DMS153 (cell line): Measurements from ENCODE around the gene CDH22.
A peak's percentile ranks its signal among the peaks of the same experiment; 100 is the strongest.

Source experiments
- DNase-seq: peaks from one replicate; lab custom pipeline; 2025; lab: John Stamatoyannopoulos, UW

Gene CDH22

DNA sequence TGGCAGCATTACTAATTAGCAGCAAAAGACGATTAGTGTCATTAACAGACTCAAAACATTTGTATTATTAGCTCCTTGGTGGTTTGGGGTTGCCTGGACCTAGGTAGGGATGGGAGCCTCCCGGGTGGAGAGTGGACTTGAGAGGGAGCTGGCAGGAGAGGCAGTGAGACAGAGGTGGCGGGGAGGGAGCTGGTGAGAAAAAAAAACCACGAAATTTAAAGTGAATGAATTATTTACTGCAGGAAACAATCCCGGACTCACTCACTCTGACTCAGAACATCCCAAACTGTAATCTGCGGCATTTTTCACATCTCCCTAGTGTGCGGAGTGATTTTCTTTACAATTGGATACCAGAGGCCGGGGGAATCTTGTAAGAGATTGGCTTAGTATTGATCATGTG, 14.3 kb upstream of the CDH22 start:
- no peak for DNase-seq

DNA sequence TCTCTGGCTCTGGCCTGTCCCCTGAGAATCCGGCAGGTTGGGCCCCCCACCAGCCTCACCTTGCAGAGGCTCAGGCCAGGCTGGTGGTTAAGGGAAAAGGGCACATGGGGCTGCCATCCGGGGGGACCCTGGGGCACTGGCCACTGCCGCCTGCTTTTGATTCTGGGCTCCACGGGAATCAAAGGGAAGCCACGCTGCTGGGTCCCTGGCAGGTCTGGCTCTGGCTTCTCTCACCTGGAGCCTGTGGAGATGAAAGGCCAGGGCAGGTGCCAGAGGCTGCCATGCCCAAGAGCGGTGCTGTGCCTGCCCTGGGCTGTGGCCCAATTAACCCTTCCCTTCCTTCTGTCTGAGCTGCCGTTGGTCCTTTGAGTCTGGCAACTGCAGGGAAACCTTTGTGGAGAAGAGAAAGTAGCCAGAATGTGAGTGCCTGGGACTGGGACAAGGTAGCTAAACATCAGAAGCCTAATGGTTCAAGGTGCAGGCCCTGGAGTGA, 9.4 kb upstream of the CDH22 start:
- peak; percentile 35 for DNase-seq

DNA sequence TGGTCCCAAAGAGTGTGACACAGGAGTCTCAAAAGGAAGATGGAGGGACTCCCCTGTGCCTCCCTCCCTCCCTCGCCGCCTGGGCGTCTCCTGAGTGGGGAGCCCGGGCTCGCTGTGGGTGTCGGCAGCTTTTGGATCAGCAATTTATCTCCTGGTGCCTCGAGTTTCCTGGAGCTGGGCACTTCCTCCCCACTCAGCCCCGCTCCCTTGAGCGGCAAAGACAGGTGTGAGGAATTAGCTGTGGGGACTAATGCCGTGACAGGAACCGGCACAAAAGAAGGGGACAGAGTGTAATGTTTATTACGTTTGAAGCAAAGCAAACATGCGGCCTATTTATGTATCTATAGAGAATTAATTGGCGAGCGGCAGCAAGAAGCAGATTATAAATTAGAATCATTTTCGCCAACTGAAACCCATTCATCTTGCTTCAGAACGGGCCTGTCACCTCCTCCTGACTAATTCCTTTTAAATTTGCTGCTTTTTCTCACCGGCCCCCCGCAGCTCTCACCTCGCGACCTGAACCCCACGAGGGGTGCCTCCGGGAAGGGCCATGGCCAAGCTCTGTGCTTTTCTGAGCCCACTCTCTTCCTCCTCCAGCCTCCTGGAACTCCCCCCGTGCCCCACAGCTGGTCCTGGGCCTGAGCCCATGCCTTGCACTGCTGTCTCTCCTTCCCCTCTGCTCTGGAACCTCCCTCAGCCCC, 8.8 kb upstream of the CDH22 start:
- peak; percentile 33 for DNase-seq

DNA sequence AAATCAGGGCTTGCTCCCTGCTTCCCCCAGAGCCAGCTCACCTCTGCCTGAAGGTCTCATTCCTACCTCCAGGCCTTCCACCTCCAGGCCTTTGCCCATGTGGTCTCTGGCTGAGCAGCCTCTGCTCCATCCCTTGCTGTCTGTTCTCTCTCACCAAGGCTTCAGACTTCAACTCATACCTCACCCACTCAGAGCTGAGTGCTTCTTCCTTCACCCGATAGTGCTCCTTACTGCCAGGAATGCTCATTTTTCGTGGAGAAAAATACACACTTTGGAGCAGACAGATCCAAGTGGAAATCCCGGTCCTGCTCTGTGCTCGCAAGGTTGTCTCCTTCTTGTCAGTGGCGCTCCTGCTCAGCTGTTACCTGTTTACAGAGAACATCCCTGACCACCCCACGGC, 7.0 kb upstream of the CDH22 start:
- no peak for DNase-seq

DNA sequence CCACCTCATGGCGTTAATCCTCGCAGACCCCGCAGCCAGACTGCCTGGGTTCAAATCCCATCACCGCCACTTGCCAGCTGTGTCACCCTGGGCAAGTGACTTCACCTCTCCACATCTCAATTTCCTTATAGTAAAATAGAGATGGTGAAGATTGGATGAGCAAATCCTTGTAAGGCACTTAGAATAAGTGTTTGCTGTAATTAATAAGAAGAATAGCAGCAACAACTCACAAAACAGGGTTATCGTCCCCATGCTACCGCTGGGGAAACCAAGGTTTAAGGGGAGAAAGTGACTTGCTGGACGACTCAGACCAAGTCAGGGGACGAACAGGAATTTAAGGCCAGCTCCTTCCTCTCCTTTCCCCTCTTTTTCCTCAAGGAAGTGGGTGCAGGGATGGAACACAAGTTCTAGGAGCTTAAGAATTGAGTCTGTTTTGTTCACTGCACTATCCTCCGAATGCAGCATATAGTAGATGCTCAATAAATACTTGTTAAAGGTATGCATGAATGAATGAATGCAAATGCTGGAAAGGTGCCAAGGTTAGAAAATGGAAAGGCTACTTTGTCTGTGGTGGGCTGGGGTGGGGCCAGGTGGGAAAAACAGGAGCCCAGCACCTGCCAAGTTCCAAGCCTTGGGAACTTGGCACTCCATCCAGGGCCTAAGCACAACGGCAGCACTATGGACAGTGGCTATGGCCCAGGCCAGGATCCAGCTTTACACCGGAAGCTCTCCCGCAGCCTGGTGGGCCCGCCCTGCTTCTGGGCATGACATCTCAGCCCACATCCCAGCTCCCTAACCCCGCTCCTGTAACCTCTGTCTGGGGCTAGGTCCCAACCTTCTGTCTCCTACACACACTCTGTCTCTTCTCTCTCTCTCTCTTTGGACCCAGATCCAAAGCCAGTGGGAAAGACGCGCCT, 4.9 kb upstream of the CDH22 start:
- DNase-seq = no peak

DNA sequence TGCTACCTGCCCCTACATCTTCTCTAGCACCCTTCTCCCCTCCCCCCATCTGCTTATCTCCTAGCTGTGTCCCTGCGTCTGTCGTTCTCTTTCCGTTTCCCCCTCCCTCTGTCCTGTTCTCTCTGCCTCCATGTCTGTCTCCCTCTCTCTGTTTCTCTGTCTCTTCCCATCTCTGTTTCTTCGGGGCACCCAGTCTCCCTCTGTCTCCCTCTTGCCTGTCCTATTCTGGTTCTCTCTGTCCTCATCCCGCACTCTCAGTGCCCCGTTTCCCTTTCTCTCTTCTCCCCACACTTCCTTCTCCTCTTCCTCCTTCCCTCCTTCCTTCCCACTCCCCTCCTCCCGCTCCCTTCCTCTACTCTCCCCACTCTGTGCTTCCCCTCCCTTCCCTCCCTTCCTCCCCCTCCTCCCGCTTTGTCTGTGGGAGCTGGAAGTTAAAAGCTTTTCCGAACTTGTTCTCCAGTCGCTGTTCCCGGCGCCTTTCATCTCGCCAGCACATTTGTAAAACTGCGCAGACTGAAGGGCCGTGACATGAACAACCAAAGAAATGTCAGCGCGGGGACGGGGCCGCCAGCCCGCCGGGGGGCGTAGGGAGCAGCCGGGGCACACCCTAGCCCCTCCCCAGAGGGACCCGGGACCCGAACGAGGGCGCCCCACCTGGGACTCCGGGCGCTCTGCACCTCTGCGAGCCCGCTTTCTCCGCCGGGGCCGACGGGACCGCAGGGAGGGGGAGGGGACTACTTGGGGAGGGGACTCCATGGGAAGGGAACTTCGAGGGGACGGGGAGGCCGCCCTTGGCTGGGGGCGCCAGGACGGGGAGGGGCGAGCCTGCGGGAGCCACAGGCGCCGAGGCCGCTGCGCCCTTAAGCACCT, 4.0 kb upstream of the CDH22 start:
- DNase-seq = no peak

DNA sequence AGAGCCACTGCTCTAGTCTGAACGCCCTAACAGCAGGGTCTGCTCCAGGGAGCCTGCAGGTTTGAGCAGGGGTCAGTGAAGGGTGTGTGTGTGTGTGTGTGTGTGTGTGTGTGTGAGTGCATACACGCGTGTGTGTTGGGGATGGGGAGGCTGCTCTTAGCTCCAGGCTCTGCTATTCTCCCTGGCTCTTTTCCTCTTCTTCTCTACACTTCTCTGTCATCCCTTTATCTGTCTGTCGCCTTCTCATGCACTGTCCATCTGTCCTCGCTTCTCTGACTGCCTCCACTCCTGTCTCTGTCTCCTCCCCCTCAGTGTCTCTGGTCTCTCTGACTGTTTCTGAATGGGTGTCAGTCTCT, 3.4 kb upstream of the CDH22 start:
- no peak for DNase-seq

DNA sequence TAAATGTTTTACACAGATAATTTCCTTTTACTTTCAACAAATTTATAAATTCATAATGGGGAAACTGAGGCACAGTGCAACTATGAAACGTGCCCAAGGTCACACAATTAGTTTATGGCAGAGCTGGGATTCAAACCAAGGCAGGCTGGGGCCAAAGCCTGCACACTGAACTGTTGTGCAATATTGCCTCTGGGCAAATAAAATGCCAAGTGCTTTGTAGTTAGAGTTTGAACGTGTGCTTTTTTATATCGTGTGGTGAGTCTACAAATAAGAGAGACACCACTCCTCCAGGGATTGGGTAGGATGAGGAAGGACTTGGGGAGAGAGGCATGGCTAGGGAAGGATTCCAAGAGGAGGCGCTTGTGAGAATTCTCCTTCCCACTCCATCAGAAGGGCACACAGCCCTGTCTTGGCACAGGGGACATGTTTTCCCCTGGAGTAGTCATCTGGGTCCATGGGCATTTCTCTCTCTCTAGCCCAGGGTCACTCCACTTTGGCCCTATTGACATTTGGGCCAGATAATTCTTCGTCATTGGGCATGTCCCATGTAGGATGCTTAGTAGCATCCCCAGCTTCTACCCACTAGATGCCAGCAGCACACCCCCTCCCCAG, 2.8 kb upstream of the CDH22 start:
- peak; percentile 46 for DNase-seq

DNA sequence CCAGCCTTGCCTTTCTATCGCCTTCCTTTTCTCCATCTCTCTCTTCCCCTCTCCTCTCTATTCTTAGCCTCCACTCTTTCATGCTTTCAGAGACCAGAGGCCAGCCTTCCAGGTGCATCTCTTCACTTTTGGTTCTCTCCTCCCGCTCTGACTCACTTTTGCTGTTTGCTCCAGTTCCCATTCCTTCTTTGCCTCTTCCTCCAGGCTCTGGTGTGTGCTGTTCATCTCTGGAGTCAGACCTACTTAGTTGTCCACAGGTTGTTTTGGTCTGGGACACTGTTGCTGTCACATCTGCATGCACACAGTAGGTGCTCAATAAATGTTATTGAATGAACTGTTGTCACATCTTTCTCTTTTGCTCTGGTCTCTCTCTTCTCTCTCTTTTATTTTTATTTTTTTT, 1.6 kb upstream of the CDH22 start:
- no peak for DNase-seq

DNA sequence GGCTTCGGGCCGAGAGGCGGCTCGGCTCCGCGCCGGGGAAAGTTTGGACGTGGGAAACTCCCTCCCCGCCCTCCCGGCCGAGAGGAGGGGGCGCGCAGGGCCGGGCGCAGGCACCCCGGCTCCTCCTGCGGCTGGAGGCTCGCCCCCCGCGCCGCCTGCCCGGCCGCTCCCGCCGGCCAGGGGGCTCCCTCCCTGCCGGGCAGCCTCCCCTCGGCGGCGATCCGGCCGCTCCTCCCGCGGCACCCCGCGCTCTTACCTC, 370 bp downstream of the CDH22 start:
- no peak for DNase-seq

DNA sequence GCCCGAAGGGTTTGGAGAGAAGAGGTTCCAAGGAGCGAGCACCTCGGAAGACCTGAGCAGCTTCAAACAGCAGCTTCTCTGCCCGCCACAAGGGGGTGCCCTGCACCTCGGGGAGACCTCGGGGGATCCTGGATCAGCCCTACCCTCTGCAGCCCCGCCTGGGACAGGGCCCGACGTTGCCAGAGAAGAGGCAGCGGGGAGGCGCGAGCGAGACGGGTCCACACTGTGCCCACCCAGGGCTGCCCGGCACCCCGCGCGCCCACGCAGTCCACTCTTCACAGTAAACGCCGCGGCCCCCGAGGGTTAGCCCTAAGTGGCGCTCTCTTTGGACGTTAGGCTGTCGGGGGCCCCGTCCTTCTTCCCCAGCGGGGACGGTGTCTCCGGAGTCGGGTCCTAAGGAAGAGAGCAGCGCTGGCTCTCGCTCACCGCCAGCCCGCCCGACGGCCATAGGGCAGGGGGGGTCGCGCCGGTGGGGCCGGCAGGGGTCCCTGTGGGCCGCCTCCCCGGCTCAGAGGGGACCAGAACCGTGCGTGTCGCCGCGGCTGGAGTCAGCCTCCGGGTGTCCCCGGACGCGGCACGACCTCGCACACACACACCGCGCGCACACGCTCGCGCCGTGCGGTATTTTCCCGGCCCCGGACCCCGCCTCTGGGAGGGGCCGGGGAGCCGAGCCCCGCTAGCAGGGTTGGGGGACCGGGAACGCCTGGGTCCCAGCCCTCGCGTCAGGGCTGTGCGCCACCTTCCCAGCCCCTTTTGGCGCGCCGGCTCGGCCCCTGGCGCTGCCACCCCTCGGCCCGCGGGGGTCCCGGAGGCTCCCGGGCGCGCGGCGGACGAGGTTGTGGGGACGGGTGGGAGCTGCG, 929 bp downstream of the CDH22 start:
- DNase-seq = peak; percentile 21

DNA sequence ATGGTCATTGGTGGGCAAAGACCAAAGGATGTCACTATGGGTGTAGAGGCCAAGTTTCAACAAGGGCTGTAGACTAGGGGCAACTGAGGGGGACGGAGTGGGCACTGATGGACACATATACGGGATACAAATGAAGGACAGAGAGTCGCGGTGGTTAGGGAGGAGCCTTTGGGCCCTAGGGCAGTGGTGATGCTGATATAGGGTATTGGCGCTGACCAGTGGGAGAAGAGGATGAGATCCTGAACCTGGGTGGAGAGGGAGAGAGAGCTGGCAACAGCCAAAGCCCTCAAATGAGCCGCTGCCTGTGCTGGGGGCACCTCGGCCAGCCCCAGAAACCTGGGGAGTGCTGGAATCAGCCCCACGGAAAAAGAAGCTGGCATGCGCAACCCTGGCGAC, 1.6 kb downstream of the CDH22 start:
- DNase-seq = no peak

DNA sequence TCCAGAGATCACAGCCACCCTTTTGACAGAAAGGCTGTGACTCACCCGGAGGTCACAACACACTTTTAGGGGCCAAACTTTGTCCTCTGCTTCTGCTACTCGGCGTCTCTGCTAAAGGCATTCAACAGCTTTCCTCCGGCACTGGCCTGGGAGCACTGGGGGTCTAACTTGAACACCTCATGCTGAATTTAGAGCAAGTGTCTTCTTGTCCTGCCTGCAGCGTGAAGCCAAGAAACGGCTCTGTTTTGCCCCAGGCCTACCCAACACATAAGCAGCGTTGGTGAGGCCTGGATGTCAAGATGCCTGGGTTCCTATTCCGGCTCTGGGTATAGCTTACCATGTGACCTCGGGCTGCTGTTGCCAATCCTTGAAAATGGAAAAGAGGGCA, 2.3 kb downstream of the CDH22 start:
- DNase-seq = no peak

DNA sequence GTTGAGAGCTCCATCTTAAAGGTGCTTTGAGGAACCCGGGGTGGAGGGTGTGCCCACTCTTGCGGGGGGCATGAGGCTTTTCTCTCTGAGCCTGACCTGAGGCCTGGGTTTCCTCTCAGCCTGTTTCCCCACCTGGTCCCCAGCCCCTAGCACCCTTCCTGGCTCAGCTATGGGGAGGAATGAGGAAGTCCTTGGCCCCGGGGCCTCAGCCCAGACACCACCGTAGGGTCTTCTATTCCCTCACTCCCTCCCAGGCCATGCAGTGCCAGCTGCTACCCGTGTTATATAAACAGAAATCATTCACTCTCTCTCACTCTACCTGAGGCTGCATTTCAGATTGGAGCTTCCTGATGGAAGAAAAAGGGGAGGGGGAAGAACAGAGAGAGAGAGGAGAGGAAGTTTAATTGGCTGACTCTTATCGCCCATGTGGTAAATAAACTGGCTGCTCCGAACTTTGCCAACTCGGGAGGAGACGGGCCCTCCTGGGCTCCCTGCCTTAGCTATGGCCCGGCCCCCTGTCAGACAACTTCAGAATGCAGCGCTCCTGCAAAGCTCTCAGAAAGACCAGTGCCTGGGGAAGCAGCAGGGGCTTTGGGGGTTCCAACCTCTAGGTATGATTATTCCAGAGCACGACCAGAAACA, 2.8 kb downstream of the CDH22 start:
- DNase-seq = peak; percentile 65

DNA sequence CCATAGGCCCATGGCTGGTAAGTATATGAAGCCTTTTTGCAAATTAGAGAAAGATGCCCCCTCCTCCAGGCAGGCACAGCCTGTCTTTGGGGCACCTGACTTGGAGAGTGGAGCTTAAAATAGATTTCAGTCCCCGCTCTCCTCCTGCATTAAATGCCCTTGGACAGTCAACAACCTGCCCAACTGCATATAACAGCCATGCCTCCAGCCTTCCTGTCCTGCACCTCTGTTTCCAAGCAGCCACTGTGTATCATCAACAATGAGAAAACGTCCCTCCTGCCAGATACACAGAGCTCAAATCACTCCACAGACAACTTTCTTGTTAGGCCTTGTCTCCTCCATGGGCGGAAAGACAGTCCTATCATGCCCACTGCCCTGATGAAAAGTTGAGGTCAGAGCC, 3.4 kb downstream of the CDH22 start:
- DNase-seq = peak; percentile 39

DNA sequence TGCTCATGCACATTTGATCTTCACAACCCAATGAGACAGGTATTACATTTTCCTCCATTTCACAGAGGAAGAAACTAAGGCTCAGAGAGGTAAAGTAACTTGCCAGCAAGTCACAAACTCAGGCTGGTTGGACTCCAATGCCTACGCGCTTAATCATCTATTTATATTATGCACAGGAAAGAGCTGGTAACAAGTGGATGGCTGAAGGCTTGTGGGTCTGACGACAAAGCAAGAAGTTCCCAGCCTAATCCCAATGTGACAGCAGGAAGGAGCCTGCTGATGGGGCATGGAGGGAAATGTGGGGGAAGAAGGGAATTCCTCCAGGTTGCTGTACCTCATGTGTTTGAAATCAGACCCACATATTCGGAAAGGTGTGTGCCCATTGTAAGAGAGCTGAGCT, 3.9 kb downstream of the CDH22 start:
- DNase-seq = no peak

DNA sequence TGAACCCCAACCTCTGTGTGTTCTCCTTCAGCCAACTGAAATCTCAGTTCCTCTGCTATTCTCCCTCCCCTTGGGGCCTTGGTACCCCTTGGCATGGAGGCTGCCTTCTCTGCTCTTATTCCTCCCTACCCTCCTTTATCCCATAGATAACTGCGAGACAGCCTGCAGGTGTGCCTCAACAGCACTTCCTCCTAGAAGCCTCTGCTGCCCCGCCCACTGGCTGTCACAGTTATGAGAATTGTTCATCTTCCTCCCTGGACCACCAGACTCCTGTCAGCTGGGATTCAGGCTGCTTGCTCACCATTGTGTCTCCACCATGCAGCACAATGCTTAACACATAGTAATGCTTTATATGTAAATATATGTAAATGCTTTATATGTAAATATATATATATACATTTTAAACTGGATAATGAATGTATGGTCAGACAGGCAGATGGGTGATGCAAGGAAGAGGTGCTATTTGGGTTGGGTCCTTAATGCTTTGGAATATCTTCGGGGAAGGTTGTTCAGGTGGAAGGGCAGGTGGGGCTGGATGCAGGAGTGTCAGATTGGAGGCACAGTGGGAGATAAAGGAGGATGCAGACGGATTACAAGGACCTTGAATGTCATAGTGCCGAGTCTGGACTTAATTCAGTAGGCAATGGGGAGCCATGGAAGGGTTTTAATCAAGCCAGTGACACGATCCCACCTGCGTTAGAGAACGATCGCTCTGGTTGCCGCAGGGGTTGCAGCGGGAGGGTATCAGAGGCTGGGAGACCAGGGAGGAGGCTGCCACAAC, 4.9 kb downstream of the CDH22 start:
- no peak for DNase-seq

DNA sequence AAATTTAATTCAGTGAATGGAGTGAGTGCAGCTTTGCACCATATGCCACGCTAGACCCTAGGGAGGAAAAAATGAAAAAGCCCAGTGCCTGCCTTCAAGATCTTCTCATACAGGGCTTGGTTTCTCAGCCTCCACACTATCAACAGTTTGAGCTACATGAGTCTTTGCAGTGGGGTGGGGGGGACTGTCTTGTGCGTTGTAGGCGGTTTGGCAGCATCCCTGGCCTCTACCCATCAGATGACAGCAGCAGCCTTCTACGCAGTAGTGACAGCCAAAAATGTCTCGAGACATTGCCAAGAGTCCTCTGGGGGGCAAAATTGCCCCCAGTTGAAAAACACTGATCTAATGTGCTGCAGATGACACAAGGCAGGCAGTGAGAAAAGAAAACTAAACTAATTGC, 6.2 kb downstream of the CDH22 start:
- no peak for DNase-seq

DNA sequence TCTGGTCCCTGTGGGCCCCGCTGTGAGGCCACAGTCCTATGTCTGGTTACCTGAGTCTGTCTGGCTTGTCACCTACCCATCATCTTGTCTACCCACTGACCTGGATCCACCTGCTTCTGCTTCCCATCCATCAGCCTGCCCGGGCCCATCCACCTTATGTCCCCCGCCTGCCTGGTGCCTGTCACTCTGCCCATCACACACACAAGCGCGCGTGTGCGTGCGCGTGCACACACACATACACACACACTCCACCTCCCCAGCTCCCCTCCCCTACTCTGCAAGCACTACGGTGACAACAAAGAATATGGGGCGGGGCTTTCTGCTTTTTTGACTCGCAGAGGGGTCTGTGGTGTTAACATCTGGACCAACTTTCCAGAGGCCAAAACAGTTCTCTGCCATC, 8.0 kb downstream of the CDH22 start:
- DNase-seq = no peak

DNA sequence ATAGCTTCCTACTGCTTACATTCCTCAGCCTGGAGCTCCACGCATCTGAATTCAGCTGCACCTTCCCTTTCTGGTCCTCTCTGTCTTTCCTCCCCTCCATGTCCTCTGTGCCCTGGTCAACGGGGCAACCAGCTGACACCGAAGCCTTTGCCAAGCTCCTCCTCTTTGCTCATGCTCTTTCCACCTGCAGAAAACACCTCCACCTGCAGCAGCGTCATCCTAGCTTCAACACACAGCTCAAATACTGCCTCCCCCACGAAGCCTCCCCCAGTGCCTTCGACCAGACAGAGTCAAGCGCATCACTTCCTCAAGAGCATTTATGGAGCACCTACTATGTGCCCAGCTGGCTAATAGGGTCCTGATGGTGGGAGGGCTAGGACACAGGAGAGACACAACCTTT, 9.2 kb downstream of the CDH22 start:
- DNase-seq = no peak
